ENCODE results near the gene FOLR2.
"Not testable (repeated sequence)": the region's sequence is repeated elsewhere in the genome, so short reads cannot be mapped to it uniquely, and the experiment has no call there.

DNA sequence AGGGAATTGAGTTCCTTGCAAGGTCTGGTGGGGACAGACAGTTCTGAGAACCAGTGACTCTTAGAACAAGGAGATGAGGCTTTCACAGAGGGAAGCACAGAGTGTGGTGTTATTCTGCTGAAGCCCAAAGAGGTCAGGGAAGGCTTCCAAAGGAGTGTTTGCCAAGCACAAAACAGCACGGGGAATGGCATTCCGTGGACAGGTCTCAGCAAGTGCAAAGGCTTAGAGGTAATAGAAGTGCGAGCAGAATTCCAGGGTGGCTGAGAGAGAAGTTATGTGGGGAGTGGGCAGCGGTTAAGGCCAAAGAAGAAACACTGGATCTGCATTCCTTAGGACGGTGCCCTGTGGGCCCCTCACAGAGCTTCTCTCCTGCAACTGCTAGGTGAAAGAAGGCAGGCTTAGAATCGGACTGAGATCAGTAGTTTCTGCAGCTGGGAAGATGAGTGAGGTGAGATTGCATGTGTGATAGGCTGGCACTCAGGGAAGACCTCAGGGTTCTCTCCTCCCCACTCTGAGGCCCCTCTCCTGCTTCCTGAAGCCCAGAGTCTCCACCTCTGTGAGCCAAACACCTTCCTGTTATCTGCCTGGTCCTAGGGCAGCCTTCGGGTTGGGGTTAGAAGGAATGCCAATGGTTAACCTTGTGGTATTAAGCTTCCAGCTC is 35.6 kb upstream of the FOLR2 start:
- TF ChIP-seq, protein P1, sequence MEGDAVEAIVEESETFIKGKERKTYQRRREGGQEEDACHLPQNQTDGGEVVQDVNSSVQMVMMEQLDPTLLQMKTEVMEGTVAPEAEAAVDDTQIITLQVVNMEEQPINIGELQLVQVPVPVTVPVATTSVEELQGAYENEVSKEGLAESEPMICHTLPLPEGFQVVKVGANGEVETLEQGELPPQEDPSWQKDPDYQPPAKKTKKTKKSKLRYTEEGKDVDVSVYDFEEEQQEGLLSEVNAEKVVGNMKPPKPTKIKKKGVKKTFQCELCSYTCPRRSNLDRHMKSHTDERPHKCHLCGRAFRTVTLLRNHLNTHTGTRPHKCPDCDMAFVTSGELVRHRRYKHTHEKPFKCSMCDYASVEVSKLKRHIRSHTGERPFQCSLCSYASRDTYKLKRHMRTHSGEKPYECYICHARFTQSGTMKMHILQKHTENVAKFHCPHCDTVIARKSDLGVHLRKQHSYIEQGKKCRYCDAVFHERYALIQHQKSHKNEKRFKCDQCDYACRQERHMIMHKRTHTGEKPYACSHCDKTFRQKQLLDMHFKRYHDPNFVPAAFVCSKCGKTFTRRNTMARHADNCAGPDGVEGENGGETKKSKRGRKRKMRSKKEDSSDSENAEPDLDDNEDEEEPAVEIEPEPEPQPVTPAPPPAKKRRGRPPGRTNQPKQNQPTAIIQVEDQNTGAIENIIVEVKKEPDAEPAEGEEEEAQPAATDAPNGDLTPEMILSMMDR (IDR thresholded peaks at IDR 0.05), result not testable (repeated sequence)
- TF ChIP-seq POLR2A (IDR thresholded peaks at IDR 0.05), result not testable (repeated sequence)
